CD8-positive, alpha-beta memory T cell (primary cell): ENCODE measurements around the gene XRN2. TPM values are rescaled to one million over a fixed set of nuclear protein-coding genes. Genes with fewer than 3 reads are reported as not detected.
"Not testable (repeated sequence)": the region's sequence is repeated elsewhere in the genome, so short reads cannot be mapped to it uniquely, and the experiment has no call there.

ENCODE experiments used
- CTCF ChIA-PET: fragments of 350-600 bp; sonication (Branson Sonifier 250); formaldehyde crosslinking; loops from one replicate; lab custom pipeline; 2021; ENCODE audit warnings: antibody characterized with exemption; lab: Charles Lee
- POLR2A ChIA-PET: fragments of 350-600 bp; sonication (Branson Sonifier 250); formaldehyde crosslinking; loops from one replicate; lab custom pipeline; 2021; ENCODE audit warnings: antibody characterized with exemption; lab: Charles Lee
- DNase-seq, 5 donors: peaks; one replicate each; pipeline versions ENCODE4 v3.0.0 to v3.0.0-alpha.2; 2020 to 2022; ENCODE audit warnings: mixed read lengths in 1 of 5
- H3K27ac ChIP-seq: one replicate; pipeline ENCODE4 v1.7.0; 2013; ENCODE audit warnings: low read depth, mild to moderate bottlenecking, low read length, moderate library complexity
- H3K27me3 ChIP-seq: 2 replicates; pipeline ENCODE4 v1.7.0; 2013; ENCODE audit warnings: low read length, mild to moderate bottlenecking; ENCODE audit not compliant: insufficient read depth, poor library complexity, severe bottlenecking
- H3K36me3 ChIP-seq: 2 replicates; pipeline ENCODE4 v1.7.0; 2013; ENCODE audit warnings: mild to moderate bottlenecking, low read length, moderate library complexity; ENCODE audit not compliant: insufficient read depth
- H3K4me1 ChIP-seq: 2 replicates; pipeline ENCODE4 v1.7.0; 2013; ENCODE audit warnings: mild to moderate bottlenecking, low read length, moderate library complexity; ENCODE audit not compliant: insufficient read depth
- H3K4me3 ChIP-seq: 2 replicates; pipeline ENCODE4 v1.7.0; 2013; ENCODE audit warnings: mild to moderate bottlenecking, low read length
- H3K9me3 ChIP-seq: 2 replicates; pipeline ENCODE4 v1.7.0; 2013; ENCODE audit warnings: mild to moderate bottlenecking, low read length
- H3K27ac Mint-ChIP-seq, 8 donors: one replicate each; pipeline ENCODE4 v1.8.0; 2020 to 2021; ENCODE audit warnings: mixed read lengths in 8 of 8, mild to moderate bottlenecking in 6 of 8, inconsistent platforms in 3 of 8, moderate library complexity in 3 of 8
- H3K27me3 Mint-ChIP-seq, 2 donors: one replicate each; pipeline ENCODE4 v1.8.0; 2020 to 2021; ENCODE audit warnings: mixed read lengths in 2 of 2, mild to moderate bottlenecking in 1 of 2, moderate library complexity in 1 of 2
- H3K36me3 Mint-ChIP-seq, 3 donors: one replicate each; pipeline ENCODE4 v1.8.0; 2020 to 2021; ENCODE audit warnings: mixed read lengths in 3 of 3, inconsistent platforms in 1 of 3, mild to moderate bottlenecking in 1 of 3
- H3K4me1 Mint-ChIP-seq, 3 donors: one replicate each; pipeline ENCODE4 v1.8.0; 2020 to 2021; ENCODE audit warnings: mixed read lengths in 3 of 3, inconsistent platforms in 1 of 3, mild to moderate bottlenecking in 1 of 3
- H3K4me3 Mint-ChIP-seq, 7 donors: one replicate each; pipeline ENCODE4 v1.8.0; 2020 to 2021; ENCODE audit warnings: mixed read lengths in 7 of 7, mild to moderate bottlenecking in 6 of 7, moderate library complexity in 4 of 7, inconsistent platforms in 2 of 7
- H3K9me3 Mint-ChIP-seq, 5 donors: one replicate each; pipeline ENCODE4 v1.8.0; 2020 to 2022; ENCODE audit warnings: mixed read lengths in 5 of 5, mild to moderate bottlenecking in 3 of 5, moderate library complexity in 2 of 5, inconsistent platforms in 1 of 5
- polyA plus RNA-seq: library from polyadenylated mRNA; unstranded; fragments of 300-500 nt; fragmentation: Illumina TruSeq; gene quantifications from one replicate; pipeline ENCODE4 v1.2.3, GENCODE V29; 2021
- total RNA-seq, 2 experiments: library from RNA; stranded (reverse); gene quantifications; one replicate each; pipeline ENCODE4 v1.2.3, GENCODE V29; 2021

XRN2 gene
- total and polyA plus RNA-seq, 3 experiments from 2014 or later = 68.7 to 95.1 (median 93.6) TPM

DNA sequence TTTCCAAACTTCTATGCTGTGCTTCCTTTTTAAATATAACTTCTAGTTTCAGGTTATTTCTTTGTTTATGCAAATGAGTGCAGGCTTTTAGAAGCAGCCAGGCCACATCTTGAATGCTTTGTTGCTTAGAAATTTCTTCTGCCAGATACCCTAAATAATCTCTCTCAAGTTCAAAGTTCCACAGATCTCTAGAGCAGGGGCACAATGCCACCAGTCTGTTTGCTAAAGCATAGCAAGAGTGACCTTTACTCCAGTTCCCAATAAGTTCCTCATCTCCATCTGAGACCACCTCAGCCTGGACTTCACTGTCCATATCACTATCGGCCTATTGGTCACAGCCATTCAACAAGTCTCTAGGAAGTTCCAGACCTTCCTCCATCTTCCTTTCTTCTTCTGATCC, 120.6 kb downstream of the XRN2 start:
- H3K36me3 Mint-ChIP-seq = peaks cover 0 to 46% (median 0%) of the 10 kb centered on the region in 3 donors
- H3K27ac Mint-ChIP-seq, POLR2A ChIA-PET: not testable (repeated sequence)

DNA sequence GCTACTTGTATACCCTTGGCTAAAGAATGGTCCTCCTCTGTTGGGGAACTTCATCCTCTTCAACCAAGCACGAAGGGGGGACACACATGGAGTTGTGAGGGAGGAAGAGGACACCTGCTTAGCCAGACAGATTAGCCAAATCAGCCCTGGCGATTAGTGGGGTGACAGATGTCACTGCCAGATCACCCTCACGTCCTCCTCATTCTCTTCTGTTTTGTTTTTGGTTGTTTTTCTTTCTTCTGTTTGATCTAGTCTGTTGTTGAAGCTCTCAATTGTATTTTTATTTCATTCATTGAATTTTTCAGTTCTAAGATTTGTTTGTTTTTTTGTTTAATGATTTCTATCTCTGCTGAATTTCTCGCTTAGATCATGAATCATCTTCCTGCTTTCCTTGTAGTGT, 121.7 kb downstream of the XRN2 start:
- H3K27ac ChIP-seq = no peak overlapping the region
- peaks cover 1 to 23% of the 10 kb centered on the region in 2 donors for H3K27me3 Mint-ChIP-seq
- H3K4me3 Mint-ChIP-seq = no peak overlapping the region
- H3K27me3 ChIP-seq = no peaks in the 10 kb centered on the region
- no peaks in the 10 kb centered on the region for H3K36me3 ChIP-seq
- H3K27ac Mint-ChIP-seq = no peak overlapping the region
- no peaks in the 10 kb centered on the region for H3K9me3 ChIP-seq
- no peak overlapping the region for H3K4me3 ChIP-seq
- peaks cover 43 to 62% (median 48%) of the 10 kb centered on the region in 5 donors for H3K9me3 Mint-ChIP-seq
- ChIA-PET CTCF (no interaction called here), POLR2A (no interaction called here)
- no peak for DNase-seq
- H3K4me1 Mint-ChIP-seq = no peaks in the 10 kb centered on the region
- H3K4me1 ChIP-seq = no peaks in the 10 kb centered on the region
- H3K36me3 Mint-ChIP-seq = peaks cover 0 to 42% (median 0%) of the 10 kb centered on the region in 3 donors

More for the DNA sequence above, 120.6 kb downstream of the XRN2 start:
- H3K27ac ChIP-seq, H3K36me3 ChIP-seq, H3K4me1 ChIP-seq, CTCF ChIA-PET, DNase-seq, H3K4me3 Mint-ChIP-seq, H3K4me3 ChIP-seq, H3K9me3 ChIP-seq, H3K4me1 Mint-ChIP-seq, H3K27me3 ChIP-seq: not testable (repeated sequence)
- peaks cover 1 to 15% of the 10 kb centered on the region in 2 donors for H3K27me3 Mint-ChIP-seq
- peaks cover 46 to 70% (median 52%) of the 10 kb centered on the region in 5 donors for H3K9me3 Mint-ChIP-seq

DNA sequence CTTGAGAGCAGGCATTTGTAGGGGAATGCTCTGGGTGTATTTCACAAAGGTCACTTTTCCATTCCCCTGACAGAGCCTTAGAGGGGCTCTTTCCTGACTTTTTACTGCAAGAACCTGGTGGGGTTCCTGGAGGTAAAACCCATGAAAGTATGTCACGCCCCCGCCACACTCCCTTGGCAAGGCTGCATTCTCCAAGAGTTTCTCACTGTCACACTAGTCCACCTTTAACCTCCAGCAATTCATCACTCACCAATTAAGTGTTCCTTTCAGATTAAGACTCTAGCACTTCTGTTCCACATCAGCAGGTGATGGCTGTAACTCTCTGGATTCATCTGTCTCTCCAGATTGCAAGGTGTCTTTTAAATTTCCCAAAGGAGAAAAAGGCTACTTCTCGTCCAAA, 126.9 kb downstream of the XRN2 start:
- Mint-ChIP-seq H3K27ac (no peak overlapping the region), H3K4me3 (no peak overlapping the region), H3K4me1 (no peaks in the 10 kb centered on the region), H3K9me3 (peaks cover 14 to 18% (median 16%) of the 10 kb centered on the region in 5 donors), H3K36me3 (peaks cover 0 to 10% (median 0%) of the 10 kb centered on the region in 3 donors), H3K27me3 (peaks cover 7 to 46% of the 10 kb centered on the region in 2 donors)
- H3K9me3 ChIP-seq = no peaks in the 10 kb centered on the region
- H3K27me3 ChIP-seq = peaks cover 4% of the 10 kb centered on the region
- DNase-seq = no peak
- H3K4me3 ChIP-seq = no peak overlapping the region
- no peak overlapping the region for H3K27ac ChIP-seq
- H3K4me1 ChIP-seq = no peaks in the 10 kb centered on the region
- ChIA-PET CTCF (no interaction called here), POLR2A (no interaction called here)
- H3K36me3 ChIP-seq = no peaks in the 10 kb centered on the region

DNA sequence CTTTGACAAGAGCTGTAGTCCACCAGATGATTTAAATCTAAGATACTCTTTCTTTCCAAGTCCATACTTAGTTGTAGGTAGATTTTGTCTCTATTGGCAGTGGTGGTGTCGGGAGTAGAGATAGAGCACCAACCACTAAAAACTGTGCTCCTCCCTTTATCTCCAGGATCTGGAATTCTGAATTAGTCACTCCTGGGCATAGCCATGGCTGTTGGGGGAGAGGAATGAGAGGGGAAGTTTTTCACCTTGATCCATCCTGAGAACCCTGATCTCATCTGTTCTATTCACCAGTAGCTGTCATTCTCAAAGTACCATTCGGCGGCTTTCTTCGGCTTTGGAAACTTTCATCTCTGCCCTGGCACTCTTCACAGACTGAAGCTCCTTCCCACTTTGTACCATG, 129.8 kb downstream of the XRN2 start:
- peaks cover 7 to 67% of the 10 kb centered on the region in 2 donors for H3K27me3 Mint-ChIP-seq
- H3K36me3 Mint-ChIP-seq = no peaks in the 10 kb centered on the region
- no peaks in the 10 kb centered on the region for H3K4me1 Mint-ChIP-seq
- POLR2A ChIA-PET = no interaction called here
- no peaks in the 10 kb centered on the region for H3K36me3 ChIP-seq
- H3K27ac ChIP-seq = no peak overlapping the region
- DNase-seq = no peak
- CTCF ChIA-PET = no interaction called here
- peaks cover 0 to 2% (median 0%) of the 10 kb centered on the region in 5 donors for H3K9me3 Mint-ChIP-seq
- H3K27ac Mint-ChIP-seq = no peak overlapping the region
- no peak overlapping the region for H3K4me3 Mint-ChIP-seq
- H3K9me3 ChIP-seq = no peaks in the 10 kb centered on the region
- no peaks in the 10 kb centered on the region for H3K4me1 ChIP-seq
- peaks cover 10% of the 10 kb centered on the region for H3K27me3 ChIP-seq
- H3K4me3 ChIP-seq = no peak overlapping the region

DNA sequence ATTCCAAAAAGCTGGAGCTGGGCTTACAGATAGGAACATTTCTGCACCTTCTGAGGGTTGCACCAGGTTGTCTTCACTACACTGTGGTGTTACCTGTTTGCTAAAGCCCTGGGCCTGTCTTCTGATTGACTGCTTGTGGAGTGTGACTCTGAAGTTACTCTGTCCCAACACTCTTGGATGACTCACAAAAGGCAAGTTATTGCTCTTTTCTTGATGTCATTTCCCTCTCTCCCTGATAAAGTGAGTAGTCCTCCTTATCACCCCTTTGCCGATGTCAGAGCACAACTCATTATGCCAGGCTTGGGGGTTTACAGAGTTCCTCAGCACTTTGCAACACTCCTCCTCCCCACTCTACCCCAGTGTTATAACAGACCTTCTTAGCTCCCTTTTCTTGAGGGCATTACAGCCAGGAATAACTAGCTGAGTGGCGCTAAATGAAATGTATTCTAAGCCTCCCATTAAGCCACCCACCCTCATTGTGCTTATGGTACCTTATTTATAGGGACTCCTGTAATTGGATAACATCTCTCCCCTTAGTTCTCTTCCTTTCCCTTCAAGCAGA, 130.3 kb downstream of the XRN2 start:
- POLR2A ChIA-PET = no interaction called here
- H3K9me3 ChIP-seq = no peaks in the 10 kb centered on the region
- Mint-ChIP-seq H3K9me3 (peaks cover 0 to 2% (median 0%) of the 10 kb centered on the region in 5 donors), H3K4me1 (no peaks in the 10 kb centered on the region), H3K4me3 (no peak overlapping the region), H3K27me3 (peaks cover 7 to 64% of the 10 kb centered on the region in 2 donors), H3K36me3 (no peaks in the 10 kb centered on the region), H3K27ac (no peak overlapping the region)
- no peak for DNase-seq
- no peaks in the 10 kb centered on the region for H3K4me1 ChIP-seq
- peaks cover 10% of the 10 kb centered on the region for H3K27me3 ChIP-seq
- H3K36me3 ChIP-seq = no peaks in the 10 kb centered on the region
- no peak overlapping the region for H3K27ac ChIP-seq
- CTCF ChIA-PET = no interaction called here
- H3K4me3 ChIP-seq = no peak overlapping the region

DNA sequence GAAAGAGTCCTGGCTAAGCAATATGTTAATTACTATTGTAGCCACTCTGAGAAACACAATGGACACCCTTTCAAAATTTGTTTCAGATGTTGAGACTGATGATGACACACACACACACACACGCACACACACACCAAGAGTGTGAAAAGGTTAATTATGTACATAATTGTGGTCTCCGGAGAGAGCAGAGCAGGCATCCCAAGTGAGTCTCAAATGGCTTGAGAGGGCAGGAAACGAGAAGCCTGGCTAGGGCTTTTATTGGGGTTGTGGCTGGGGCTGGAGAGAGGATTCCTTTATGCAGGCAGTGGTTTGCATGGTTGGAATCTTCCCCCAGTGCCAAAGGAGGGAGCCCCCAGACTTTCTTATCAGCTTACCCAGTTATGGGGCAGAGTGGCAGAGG, 132.4 kb downstream of the XRN2 start:
- no peak overlapping the region for H3K27ac ChIP-seq
- no peak overlapping the region for H3K4me3 ChIP-seq
- Mint-ChIP-seq H3K27me3 (peaks cover 15 to 62% of the 10 kb centered on the region in 2 donors), H3K4me3 (no peak overlapping the region), H3K9me3 (no peaks in the 10 kb centered on the region), H3K4me1 (no peaks in the 10 kb centered on the region), H3K36me3 (no peaks in the 10 kb centered on the region), H3K27ac (no peak overlapping the region)
- H3K9me3 ChIP-seq = no peaks in the 10 kb centered on the region
- POLR2A ChIA-PET = no interaction called here
- peaks cover 10% of the 10 kb centered on the region for H3K27me3 ChIP-seq
- H3K4me1 ChIP-seq = no peaks in the 10 kb centered on the region
- DNase-seq = no peak
- CTCF ChIA-PET = no interaction called here
- H3K36me3 ChIP-seq = no peaks in the 10 kb centered on the region

DNA sequence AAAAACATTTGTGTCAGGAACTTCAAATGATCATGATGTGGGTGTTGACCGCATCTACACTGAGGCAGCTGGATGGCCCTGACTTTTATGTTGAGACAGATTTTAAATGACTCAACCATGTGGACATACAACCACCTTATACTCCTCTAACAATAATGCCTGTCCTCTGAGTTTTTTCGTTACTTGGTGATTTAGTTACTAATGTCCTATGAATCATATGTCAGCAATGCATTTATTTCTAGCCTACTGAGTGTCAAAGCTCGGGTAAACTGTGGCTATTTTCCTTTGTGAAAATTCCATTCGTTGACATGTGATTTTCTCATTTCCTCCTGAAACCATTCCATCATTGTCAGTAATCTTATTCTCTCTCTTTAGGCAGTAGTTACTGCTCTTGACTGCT, 133.1 kb downstream of the XRN2 start:
- Histone ChIP-seq H3K4me3 (no peak overlapping the region), H3K9me3 (no peaks in the 10 kb centered on the region), H3K4me1 (no peaks in the 10 kb centered on the region), H3K27me3 (peaks cover 10% of the 10 kb centered on the region), H3K36me3 (no peaks in the 10 kb centered on the region), H3K27ac (no peak overlapping the region)
- Mint-ChIP-seq H3K9me3 (no peaks in the 10 kb centered on the region), H3K4me3 (no peak overlapping the region), H3K27me3 (peaks cover 15 to 66% of the 10 kb centered on the region in 2 donors), H3K27ac (no peak overlapping the region), H3K36me3 (no peaks in the 10 kb centered on the region), H3K4me1 (no peaks in the 10 kb centered on the region)
- POLR2A ChIA-PET = no interaction called here
- no peak for DNase-seq
- CTCF ChIA-PET = no interaction called here

DNA sequence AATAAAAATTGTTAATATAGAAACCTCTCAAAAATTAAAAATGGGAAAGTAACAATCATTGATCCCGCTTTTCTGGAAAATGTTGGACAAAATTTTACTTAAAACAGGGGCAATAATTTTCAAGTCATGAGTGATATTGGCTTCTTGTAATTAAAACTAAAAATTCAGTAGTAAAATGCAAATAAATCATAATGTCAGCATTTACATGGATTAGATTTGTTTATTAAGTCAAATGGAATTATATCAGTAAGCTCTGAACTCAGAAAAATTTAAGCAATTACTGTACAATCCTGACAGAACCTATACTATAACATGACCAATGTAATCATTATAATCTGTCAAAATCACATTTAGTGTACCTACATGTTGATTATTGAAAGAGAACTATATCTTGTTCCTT, 134.1 kb downstream of the XRN2 start:
- no peaks in the 10 kb centered on the region for H3K4me1 Mint-ChIP-seq
- CTCF ChIA-PET = interaction anchor here (1.0 kb wide), 1 partner anchor 9 kb away, joined by 3 read pairs; no protein-coding TSS in a partner anchor
- no peak overlapping the region for H3K27ac Mint-ChIP-seq
- H3K27me3 Mint-ChIP-seq = peaks cover 15 to 69% of the 10 kb centered on the region in 2 donors
- no peaks in the 10 kb centered on the region for H3K9me3 Mint-ChIP-seq
- H3K27me3 ChIP-seq = peaks cover 10% of the 10 kb centered on the region
- H3K27ac ChIP-seq = no peak overlapping the region
- no peak overlapping the region for H3K4me3 ChIP-seq
- H3K36me3 ChIP-seq = no peaks in the 10 kb centered on the region
- DNase-seq = no peak
- no peaks in the 10 kb centered on the region for H3K36me3 Mint-ChIP-seq
- H3K9me3 ChIP-seq = no peaks in the 10 kb centered on the region
- no peak overlapping the region for H3K4me3 Mint-ChIP-seq
- H3K4me1 ChIP-seq = no peaks in the 10 kb centered on the region
- POLR2A ChIA-PET = no interaction called here
